H9 (cell line): ENCODE results near the gene SPCS3. TPM values are rescaled to one million over a fixed set of nuclear protein-coding genes. Genes with fewer than 3 reads are reported as not detected.

Source experiments
- DNase-seq: peaks from one replicate; pipeline ENCODE4 v3.0.0-alpha.2; 2017
- H2AFZ ChIP-seq: one replicate; pipeline ENCODE4 v1.6.1; 2013; ENCODE audit warnings: mild to moderate bottlenecking, low read length, control low read depth, moderate library complexity
- H2AK5ac ChIP-seq: 2 replicates; pipeline ENCODE4 v1.6.1; 2013; ENCODE audit warnings: low read length, control low read depth, mixed read lengths; ENCODE audit not compliant: insufficient read length
- H2BK120ac ChIP-seq: one replicate; pipeline ENCODE4 v1.6.1; 2013; ENCODE audit warnings: low read depth, mild to moderate bottlenecking, low read length, control low read depth, inconsistent platforms; ENCODE audit not compliant: poor library complexity, severe bottlenecking
- H2BK12ac ChIP-seq: 2 replicates; pipeline ENCODE4 v1.6.1; 2013; ENCODE audit warnings: low read length, control low read depth, mixed read lengths, low read depth; ENCODE audit not compliant: insufficient read length
- H2BK15ac ChIP-seq: 2 replicates; pipeline ENCODE4 v1.6.1; 2013; ENCODE audit warnings: low read depth, low read length, control low read depth
- H2BK20ac ChIP-seq: one replicate; pipeline ENCODE4 v1.6.1; 2013; ENCODE audit warnings: low read depth, mild to moderate bottlenecking, low read length, control low read depth, inconsistent platforms; ENCODE audit not compliant: poor library complexity, severe bottlenecking
- H2BK5ac ChIP-seq: 2 replicates; pipeline ENCODE4 v1.6.1; 2013; ENCODE audit warnings: low read length, control low read depth, mixed read lengths; ENCODE audit not compliant: insufficient read length
- H3K14ac ChIP-seq: 2 replicates; pipeline ENCODE4 v1.6.1; 2013; ENCODE audit warnings: low read length, control low read depth; ENCODE audit not compliant: insufficient read depth
- H3K18ac ChIP-seq: 2 replicates; pipeline ENCODE4 v1.6.1; 2013; ENCODE audit warnings: low read depth, mild to moderate bottlenecking, mixed read lengths, low read length, control low read depth; ENCODE audit not compliant: insufficient read length
- H3K23ac ChIP-seq: 2 replicates; pipeline ENCODE4 v1.6.1; 2013; ENCODE audit warnings: low read length, control low read depth, mixed read lengths, low read depth; ENCODE audit not compliant: insufficient read length
- H3K23me2 ChIP-seq: 2 replicates; pipeline ENCODE4 v1.6.1; 2013; ENCODE audit warnings: low read depth, mild to moderate bottlenecking, mixed read lengths, low read length, control low read depth; ENCODE audit not compliant: insufficient read length, poor library complexity, severe bottlenecking
- H3K27ac ChIP-seq: 2 replicates; pipeline ENCODE4 v1.5.1; 2013; ENCODE audit warnings: low read length, control low read depth, mixed read lengths, low read depth; ENCODE audit not compliant: insufficient read length
- H3K27me3 ChIP-seq: 2 replicates; pipeline ENCODE4 v1.6.1; 2013; ENCODE audit warnings: low read length, control low read depth, inconsistent platforms; ENCODE audit not compliant: insufficient read depth
- H3K4ac ChIP-seq: 2 replicates; pipeline ENCODE4 v1.6.1; 2013; ENCODE audit warnings: low read depth, mild to moderate bottlenecking, control low read depth, inconsistent platforms, low read length, moderate library complexity
- H3K4me1 ChIP-seq: 2 replicates; pipeline ENCODE4 v1.6.1; 2013; ENCODE audit warnings: low read length, control low read depth, inconsistent platforms; ENCODE audit not compliant: insufficient read depth
- H3K4me2 ChIP-seq: 2 replicates; pipeline ENCODE4 v1.6.1; 2013; ENCODE audit warnings: low read length, control low read depth, mixed read lengths; ENCODE audit not compliant: insufficient read length, insufficient read depth
- H3K56ac ChIP-seq: 2 replicates; pipeline ENCODE4 v1.6.1; 2013; ENCODE audit warnings: low read depth, mild to moderate bottlenecking, mixed read lengths, low read length, control low read depth; ENCODE audit not compliant: insufficient read length
- H3K79me1 ChIP-seq: 2 replicates; pipeline ENCODE4 v1.6.1; 2013; ENCODE audit warnings: low read depth, mild to moderate bottlenecking, moderate library complexity, low read length, control low read depth, inconsistent platforms; ENCODE audit not compliant: insufficient read depth, poor library complexity, severe bottlenecking
- H3K79me2 ChIP-seq: 2 replicates; pipeline ENCODE4 v1.6.1; 2013; ENCODE audit warnings: low read length, control low read depth, inconsistent platforms; ENCODE audit not compliant: insufficient read depth
- H3K9ac ChIP-seq: 2 replicates; pipeline ENCODE4 v1.6.1; 2013; ENCODE audit warnings: low read length, control low read depth, mixed read lengths; ENCODE audit not compliant: insufficient read length; ENCODE audit errors: extremely low read depth
- H3K9me3 ChIP-seq: one replicate; pipeline ENCODE4 v1.6.1; 2013; ENCODE audit warnings: low read depth, low read length, inconsistent platforms; ENCODE audit not compliant: control insufficient read depth
- H3T11ph ChIP-seq: one replicate; pipeline ENCODE4 v1.6.1; 2013; ENCODE audit warnings: mild to moderate bottlenecking, low read length, control low read depth, inconsistent platforms
- H4K20me1 ChIP-seq: one replicate; pipeline ENCODE4 v1.6.1; 2013; ENCODE audit not compliant: control insufficient read depth, insufficient read length, insufficient read depth
- H4K5ac ChIP-seq: 2 replicates; pipeline ENCODE4 v1.6.1; 2013; ENCODE audit warnings: low read depth, mild to moderate bottlenecking, mixed read lengths, low read length, control low read depth; ENCODE audit not compliant: insufficient read length
- H4K8ac ChIP-seq: replicated peaks from 2 replicates; pipeline ENCODE4 v1.6.1; 2013; ENCODE audit warnings: low read length, control low read depth, mixed read lengths, low read depth; ENCODE audit not compliant: insufficient read length
- H4K91ac ChIP-seq: 2 replicates; pipeline ENCODE4 v1.6.1; 2013; ENCODE audit warnings: low read depth, mild to moderate bottlenecking, moderate library complexity, mixed read lengths, low read length, control low read depth; ENCODE audit not compliant: insufficient read length
- H3K27ac Mint-ChIP-seq, 3 experiments: 2 replicates in 2 of 3; 3 replicates in 1 of 3; pipeline ENCODE4 v1.8.0; 2020 to 2021; ENCODE audit warnings: mixed read lengths in 3 of 3, mild to moderate bottlenecking in 1 of 3, moderate library complexity in 1 of 3
- H3K27me3 Mint-ChIP-seq: 2 replicates; pipeline ENCODE4 v1.8.0; 2021; ENCODE audit warnings: low read depth, mild to moderate bottlenecking, moderate library complexity, mixed read lengths
- H3K36me3 Mint-ChIP-seq, 3 experiments: 2 replicates in 2 of 3; 3 replicates in 1 of 3; pipeline ENCODE4 v1.8.0; 2020 to 2021; ENCODE audit warnings: low read depth in 3 of 3, mixed read lengths in 3 of 3; ENCODE audit not compliant: insufficient read depth in 1 of 3
- H3K4me1 Mint-ChIP-seq, 2 experiments: 2 replicates each; pipeline ENCODE4 v1.8.0; 2020; ENCODE audit warnings: mixed read lengths in 2 of 2
- H3K4me3 Mint-ChIP-seq, 2 experiments: 2 replicates in 1 of 2; 3 replicates in 1 of 2; pipeline ENCODE4 v1.8.0; 2020 to 2021; ENCODE audit warnings: mild to moderate bottlenecking in 2 of 2, mixed read lengths in 2 of 2, moderate library complexity in 1 of 2
- H3K9me3 Mint-ChIP-seq, 2 experiments: 2 replicates in 1 of 2; 3 replicates in 1 of 2; pipeline ENCODE4 v1.8.0; 2020; ENCODE audit warnings: mild to moderate bottlenecking in 2 of 2, mixed read lengths in 2 of 2, moderate library complexity in 1 of 2
- WGBS: extraction: QIAGEN DNeasy Blood & Tissue Kit; methylation state at CpG from one replicate; pipeline ENCODE4 v1.1.7; 2013; ENCODE audit warnings: missing lambda C conversion rate, low lambda C conversion rate, mixed read lengths; ENCODE audit not compliant: insufficient read length; ENCODE audit errors: extremely low coverage; 5-methylcytosine and 5-hydroxymethylcytosine counted together
- total RNA-seq: library from RNA; stranded (reverse); gene quantifications from 2 replicates; pipeline ENCODE4 v1.2.1, GENCODE V29; 2021
- TF ChIP-seq, protein P1 (sequence below): fragments of 200-600 bp; sonication (generic); conservative IDR thresholded peaks from 3 replicates; pipeline ENCODE4 v1.8.0; 2021; ENCODE audit warnings: antibody characterized with exemption, mild to moderate bottlenecking

SPCS3 gene
- total RNA-seq, 1 experiment from 2014 or later, result 113 TPM

DNA sequence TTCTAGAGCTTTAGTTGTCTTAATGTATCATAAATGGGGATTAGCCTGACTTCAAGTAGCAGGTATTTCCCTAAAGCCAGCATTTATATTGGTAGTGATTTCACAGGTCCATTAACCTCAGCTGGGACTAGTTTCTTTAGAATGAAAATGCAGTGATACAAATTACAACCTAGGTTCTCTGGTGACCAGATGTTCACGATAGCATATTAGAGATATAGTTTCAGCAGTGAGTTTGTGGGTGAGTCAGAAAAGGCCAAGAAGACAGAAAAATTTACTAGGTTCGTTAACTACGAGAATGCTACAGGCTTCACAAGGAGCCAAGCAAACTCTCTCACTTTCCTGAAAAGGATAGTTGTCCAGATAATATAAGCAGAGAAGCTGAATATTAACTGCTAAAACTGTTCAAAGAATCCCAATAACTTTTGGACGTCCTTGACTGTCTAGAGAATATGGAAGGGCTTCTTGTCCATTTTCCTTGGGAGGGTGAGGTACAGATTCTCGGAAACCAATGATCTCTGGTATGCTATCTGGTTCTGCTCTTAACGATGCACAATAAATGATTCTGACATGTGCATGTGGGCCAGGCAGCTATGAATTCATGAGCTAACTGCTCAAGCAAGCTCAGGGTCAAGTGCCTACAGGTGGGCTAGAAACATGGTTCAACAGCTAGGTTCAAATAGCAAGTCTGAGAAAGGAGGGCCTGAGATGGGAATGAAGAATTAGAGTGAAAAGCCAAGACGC is 6.0 kb upstream of the SPCS3 start:
- Mint-ChIP-seq H3K27ac (no peak overlapping the region; a peak in 1 of 7 replicates), H3K4me1 (peaks cover 8 to 10% of the 10 kb centered on the region in 2 experiments), H3K27me3 (no peaks in the 10 kb centered on the region; the same call in 1 of the 2 replicates), H3K36me3 (no peaks in the 10 kb centered on the region), H3K4me3 (no peak overlapping the region), H3K9me3 (no peaks in the 10 kb centered on the region)
- Histone ChIP-seq H4K91ac (no peak overlapping the region), H2BK20ac (no peak overlapping the region), H3K27ac (no peak overlapping the region), H4K20me1 (no peaks in the 10 kb centered on the region), H2AFZ (no peak overlapping the region), H3K27me3 (no peaks in the 10 kb centered on the region), H3K4me1 (no peaks in the 10 kb centered on the region), H2BK5ac (no peak overlapping the region), H3K9me3 (no peaks in the 10 kb centered on the region), H3K56ac (no peak overlapping the region), H3K4me2 (no peak overlapping the region), H2AK5ac (no peak overlapping the region), H3T11ph (no peak overlapping the region), H3K23me2 (no peaks in the 10 kb centered on the region), H3K79me2 (no peaks in the 10 kb centered on the region), H2BK12ac (no peak overlapping the region), H3K4ac (no peak overlapping the region), H3K79me1 (no peaks in the 10 kb centered on the region), H3K18ac (no peak overlapping the region), H2BK15ac (no peak overlapping the region), H3K23ac (no peak overlapping the region), H4K8ac (no peak overlapping the region), H2BK120ac (no peak overlapping the region), H3K9ac (no peak overlapping the region), H4K5ac (no peak overlapping the region), H3K14ac (no peak overlapping the region)
- no peak for DNase-seq
- TF ChIP-seq, protein P1, sequence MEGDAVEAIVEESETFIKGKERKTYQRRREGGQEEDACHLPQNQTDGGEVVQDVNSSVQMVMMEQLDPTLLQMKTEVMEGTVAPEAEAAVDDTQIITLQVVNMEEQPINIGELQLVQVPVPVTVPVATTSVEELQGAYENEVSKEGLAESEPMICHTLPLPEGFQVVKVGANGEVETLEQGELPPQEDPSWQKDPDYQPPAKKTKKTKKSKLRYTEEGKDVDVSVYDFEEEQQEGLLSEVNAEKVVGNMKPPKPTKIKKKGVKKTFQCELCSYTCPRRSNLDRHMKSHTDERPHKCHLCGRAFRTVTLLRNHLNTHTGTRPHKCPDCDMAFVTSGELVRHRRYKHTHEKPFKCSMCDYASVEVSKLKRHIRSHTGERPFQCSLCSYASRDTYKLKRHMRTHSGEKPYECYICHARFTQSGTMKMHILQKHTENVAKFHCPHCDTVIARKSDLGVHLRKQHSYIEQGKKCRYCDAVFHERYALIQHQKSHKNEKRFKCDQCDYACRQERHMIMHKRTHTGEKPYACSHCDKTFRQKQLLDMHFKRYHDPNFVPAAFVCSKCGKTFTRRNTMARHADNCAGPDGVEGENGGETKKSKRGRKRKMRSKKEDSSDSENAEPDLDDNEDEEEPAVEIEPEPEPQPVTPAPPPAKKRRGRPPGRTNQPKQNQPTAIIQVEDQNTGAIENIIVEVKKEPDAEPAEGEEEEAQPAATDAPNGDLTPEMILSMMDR, result no peak
- WGBS, result no CpG with 5 or more reads among the region's 7 CpGs
